GM19035 (cell line): ENCODE measurements around the gene TNFRSF11A.

Experiments used
- ATAC-seq: cut with Tn5 transposase; IDR thresholded peaks from one replicate; pipeline ENCODE4 v1.9.1; 2021; ENCODE audit not compliant: unreplicated experiment

Gene TNFRSF11A

GRCh38 chr18:62377131-62377807 lies 52.2 kb downstream of the TNFRSF11A start:
- ATAC-seq = no peak

- no peak for ATAC-seq
These were observed 53.9 kb downstream of the TNFRSF11A start for GRCh38 chr18:62379051-62379450.

- no peak for ATAC-seq
These were observed 56.3 kb downstream of the TNFRSF11A start for GRCh38 chr18:62381373-62381772.

- no peak for ATAC-seq
These were observed 59.0 kb downstream of the TNFRSF11A start for GRCh38 chr18:62384068-62384467.

- ATAC-seq = no peak
These were observed 59.5 kb downstream of the TNFRSF11A start for GRCh38 chr18:62384610-62385097.

- ATAC-seq = no peak
These were observed 61.0 kb downstream of the TNFRSF11A start for GRCh38 chr18:62386091-62386490.

- ATAC-seq = no peak
These were observed 61.5 kb downstream of the TNFRSF11A start for GRCh38 chr18:62386601-62387000.

GRCh38 chr18:62387257-62387656 lies 62.1 kb downstream of the TNFRSF11A start:
- ATAC-seq = no peak

GRCh38 chr18:62388855-62389760 lies 64.0 kb downstream of the TNFRSF11A start:
- no peak for ATAC-seq

- no peak for ATAC-seq
These were observed 64.8 kb downstream of the TNFRSF11A start for GRCh38 chr18:62389761-62390481.

- no peak for ATAC-seq
These were observed 69.1 kb downstream of the TNFRSF11A start for GRCh38 chr18:62394006-62394763.

GRCh38 chr18:62396381-62396780 lies 71.3 kb downstream of the TNFRSF11A start:
- ATAC-seq = no peak

GRCh38 chr18:62396967-62397366 lies 71.9 kb downstream of the TNFRSF11A start:
- ATAC-seq = no peak

- ATAC-seq = no peak
These were observed 73.2 kb downstream of the TNFRSF11A start for GRCh38 chr18:62398291-62398690.

- no peak for ATAC-seq
These were observed 74.2 kb downstream of the TNFRSF11A start for GRCh38 chr18:62399276-62399675.

GRCh38 chr18:62399781-62400308 lies 74.7 kb downstream of the TNFRSF11A start:
- ATAC-seq = peak; percentile 53

GRCh38 chr18:62400916-62401315 lies 75.8 kb downstream of the TNFRSF11A start:
- ATAC-seq = no peak

GRCh38 chr18:62402342-62402948 lies 77.3 kb downstream of the TNFRSF11A start:
- ATAC-seq = no peak

GRCh38 chr18:62403120-62403519 lies 78.0 kb downstream of the TNFRSF11A start:
- ATAC-seq = no peak

- ATAC-seq = no peak
These were observed 79.8 kb downstream of the TNFRSF11A start for GRCh38 chr18:62404881-62405280.
